ENCODE data around the gene KRTAP25-1.

KRTAP25-1 gene

DNA sequence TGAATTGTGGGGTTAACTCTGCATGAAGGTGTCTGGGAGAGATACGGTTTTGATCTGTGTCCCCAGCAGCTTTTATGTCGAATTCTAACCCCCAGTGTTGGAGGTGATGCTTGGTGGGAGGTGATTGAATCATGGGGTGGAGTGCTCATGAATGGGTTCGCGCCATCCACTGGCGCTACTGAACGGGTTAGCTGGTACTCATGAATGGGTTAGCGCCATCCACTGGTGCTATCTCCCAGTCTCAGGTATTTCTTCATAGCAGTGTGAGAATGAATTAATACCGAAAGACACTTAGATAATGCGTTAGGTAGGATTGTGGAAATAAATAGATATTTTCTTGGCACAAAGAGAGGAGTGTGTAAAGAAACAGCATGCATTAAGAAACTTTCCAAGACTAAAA, 40.5 kb downstream of the KRTAP25-1 start:
- no peak for DNase-seq

DNA sequence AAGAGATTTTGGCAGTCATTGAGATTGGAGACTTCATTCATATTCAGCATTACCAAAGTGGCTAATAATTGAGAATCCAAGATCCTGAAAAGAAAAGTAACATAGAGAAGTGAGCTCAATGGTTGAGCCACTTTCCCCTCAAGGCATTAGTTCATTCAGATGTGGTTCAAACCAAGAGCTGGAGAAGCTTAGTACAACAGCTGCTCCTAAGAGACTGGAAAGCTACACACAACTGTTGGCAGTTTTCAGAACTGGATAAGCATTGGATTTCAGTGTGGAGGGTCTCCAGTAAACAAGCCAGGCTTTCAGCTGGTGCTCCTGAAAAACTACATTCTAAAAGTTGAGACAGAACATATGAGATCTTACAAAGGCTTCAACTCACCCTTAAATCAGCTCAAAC, 44.3 kb downstream of the KRTAP25-1 start:
- no peak for DNase-seq

DNA sequence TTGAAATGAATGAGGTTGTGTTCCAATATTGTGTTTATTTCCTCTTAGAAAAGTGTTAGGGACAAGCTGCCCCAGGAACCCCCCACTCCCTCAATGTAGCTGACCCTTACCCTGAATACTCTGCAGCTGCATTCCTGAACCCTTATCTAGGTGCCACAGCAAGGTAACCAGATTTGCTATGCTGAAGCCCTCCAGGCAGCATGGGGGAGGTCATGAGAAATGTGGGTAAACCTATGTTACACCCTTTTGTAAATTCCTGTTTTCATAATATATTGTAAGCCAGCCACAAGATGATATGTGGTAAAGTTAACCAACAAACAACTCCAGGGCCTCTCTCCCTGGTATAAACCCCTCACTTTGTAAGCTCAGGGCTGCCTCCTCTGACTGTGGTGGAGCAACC, 45.6 kb downstream of the KRTAP25-1 start:
- DNase-seq: no peak

DNA sequence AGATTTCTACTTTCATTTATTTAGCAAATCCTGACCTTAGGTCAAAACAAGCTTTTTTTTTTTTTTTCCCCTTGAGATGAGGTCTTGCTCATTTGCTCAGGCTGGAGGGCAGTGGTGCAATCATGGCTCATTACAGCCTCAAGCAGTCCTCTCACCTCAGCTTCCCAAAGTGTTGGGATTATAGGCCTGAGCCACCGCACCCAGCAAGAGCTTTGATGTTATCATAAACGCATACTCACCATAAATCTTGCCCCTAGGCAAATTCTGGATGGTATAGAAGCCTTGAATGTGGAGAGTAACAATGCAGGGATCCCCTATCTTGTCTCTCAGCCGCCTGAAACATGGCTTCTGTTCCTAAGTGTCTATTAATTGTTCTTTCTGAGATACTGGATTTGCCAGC, 48.7 kb downstream of the KRTAP25-1 start:
- DNase-seq: no peak
